A549 (cell line): ENCODE results near the gene PAX4. TPM values are rescaled to one million over a fixed set of nuclear protein-coding genes. Genes with fewer than 3 reads are reported as not detected.
A peak's percentile ranks its signal among the peaks of the same experiment; 100 is the strongest.

Experiments used
- ATAC-seq, 2 experiments: fragments of 200-7000 bp in 1 of 2; fragments of >200 bp in 1 of 2; cut with Nextera tagmentation in 1 of 2; cut with Tn5 transposase in 1 of 2; 3 replicates each; pipeline versions ENCODE4 v1.8.0 to v1.9.1; 2018 to 2020; ENCODE audit warnings: mild to moderate bottlenecking in 1 of 2, moderate library complexity in 1 of 2
- CTCF ChIA-PET: fragments of 300-600 bp; sonication (Branson Sonifier 250); formaldehyde crosslinking; extraction: SDS; loops from one replicate; lab custom pipeline; 2021; ENCODE audit warnings: antibody characterized with exemption, inconsistent platforms; lab: Yijun Ruan, JAX
- POLR2A ChIA-PET: fragments of 350-600 bp; formaldehyde crosslinking; extraction: SDS; loops from one replicate; lab custom pipeline; 2021; ENCODE audit warnings: antibody characterized with exemption, inconsistent platforms; lab: Yijun Ruan, JAX
- DNase-seq, 2 experiments: peaks; one replicate each; pipeline versions ENCODE4 v3.0.0 to v3.0.0-alpha.2; 2011 to 2016; ENCODE audit warnings: low read depth in 1 of 2, low spot score in 1 of 2
- FAIRE-seq: peaks from 2 replicates; lab custom pipeline; 2011; peaks lifted over from hg19 to GRCh38; lab: Jason Lieb, UNC
- H3K27ac ChIP-seq, 2 experiments: fragments of >200 bp; sonication (Bioruptor Twin); formaldehyde crosslinking; 3 replicates each; pipeline ENCODE4 v1.5.1; 2016 to 2017
- H3K4me1 ChIP-seq: fragments of >200 bp; sonication (Bioruptor Twin); formaldehyde crosslinking; 3 replicates; pipeline ENCODE4 v1.6.1; 2016
- H3K4me2 ChIP-seq: fragments of >200 bp; sonication (Bioruptor Twin); formaldehyde crosslinking; 3 replicates; pipeline ENCODE4 v1.6.1; 2016
- H3K4me3 ChIP-seq: fragments of >200 bp; sonication (Bioruptor Twin); formaldehyde crosslinking; 3 replicates; pipeline ENCODE4 v1.5.1; 2016
- H3K9me3 ChIP-seq: fragments of >200 bp; sonication (Bioruptor Twin); formaldehyde crosslinking; 3 replicates; pipeline ENCODE4 v1.6.1; 2016
- BCL3 ChIP-seq: fragments of >200 bp; sonication (Bioruptor Twin); formaldehyde crosslinking; IDR thresholded peaks from 3 replicates; pipeline ENCODE4 v1.6.1; 2016
- CBX2 ChIP-seq: fragments of 200-600 bp; sonication (generic); IDR thresholded peaks from 2 replicates; pipeline ENCODE4 v1.6.1; 2016; ENCODE audit warnings: low read depth, mild to moderate bottlenecking, borderline replicate concordance
- CBX8 ChIP-seq: fragments of 200-600 bp; sonication (generic); IDR thresholded peaks from 2 replicates; pipeline ENCODE4 v1.6.1; 2016
- CTCF ChIP-seq: fragments of >200 bp; sonication (Bioruptor Twin); formaldehyde crosslinking; IDR thresholded peaks from 3 replicates; pipeline ENCODE4 v1.5.1; 2016
- E2F6 ChIP-seq: IDR thresholded peaks from 2 replicates; pipeline ENCODE4 v1.6.1; 2012; ENCODE audit warnings: low read depth, borderline replicate concordance
- EHF ChIP-seq: fragments of 250-450 bp; sonication (Bioruptor Pico); IDR thresholded peaks from 2 replicates; pipeline ENCODE4 v1.5.0; 2020; ENCODE audit warnings: mild to moderate bottlenecking
- ELK1 ChIP-seq: fragments of 150-350 bp; IDR thresholded peaks from 2 replicates; pipeline ENCODE4 v1.6.1; 2014; ENCODE audit warnings: low read depth, mild to moderate bottlenecking, low read length
- ESRRA ChIP-seq: fragments of 150-350 bp; IDR thresholded peaks from 2 replicates; pipeline ENCODE4 v1.6.1; 2014; ENCODE audit warnings: mild to moderate bottlenecking, low read length, borderline replicate concordance
- HES2 ChIP-seq: fragments of >200 bp; sonication (Bioruptor Twin); formaldehyde crosslinking; IDR thresholded peaks from 2 replicates; pipeline ENCODE4 v1.6.1; 2016
- HOXA7 ChIP-seq: fragments of 250-450 bp; sonication (Bioruptor Pico); IDR thresholded peaks from 2 replicates; pipeline ENCODE4 v1.5.0; 2020; ENCODE audit warnings: mild to moderate bottlenecking, moderate library complexity
- KDM1A ChIP-seq: fragments of 200-600 bp; sonication (generic); IDR thresholded peaks from 2 replicates; pipeline ENCODE4 v1.6.1; 2016; ENCODE audit warnings: low read depth, mild to moderate bottlenecking
- MAFK ChIP-seq: fragments of 450-650 bp; IDR thresholded peaks from 2 replicates; pipeline ENCODE4 v1.6.1; 2014; ENCODE audit not compliant: partially characterized antibody
- NPAS2 ChIP-seq: fragments of 250-450 bp; sonication (Bioruptor Pico); IDR thresholded peaks from 2 replicates; pipeline ENCODE4 v1.8.0; 2022; ENCODE audit warnings: mild to moderate bottlenecking, moderate library complexity, borderline replicate concordance
- RARB ChIP-seq: fragments of 250-450 bp; sonication (Bioruptor Pico); IDR thresholded peaks from 2 replicates; pipeline ENCODE4 v1.8.0; 2021; ENCODE audit warnings: mild to moderate bottlenecking, moderate library complexity
- RFX5 ChIP-seq: fragments of 450-650 bp; IDR thresholded peaks from 2 replicates; pipeline ENCODE4 v1.7.1; 2014; ENCODE audit warnings: antibody characterized with exemption, mild to moderate bottlenecking, moderate library complexity
- RNF2 ChIP-seq: fragments of 200-600 bp; sonication (generic); IDR thresholded peaks from 2 replicates; pipeline ENCODE4 v1.6.1; 2016; ENCODE audit warnings: low read depth, mild to moderate bottlenecking, antibody characterized with exemption, moderate library complexity, borderline replicate concordance
- SMC3 ChIP-seq: fragments of >200 bp; sonication (Bioruptor Twin); formaldehyde crosslinking; IDR thresholded peaks from 3 replicates; pipeline ENCODE4 v1.6.1; 2018; ENCODE audit warnings: inconsistent platforms
- TP53 ChIP-seq: fragments of 250-450 bp; sonication (Bioruptor Pico); IDR thresholded peaks from 2 replicates; pipeline ENCODE4 v1.5.0; 2021; ENCODE audit warnings: mild to moderate bottlenecking, moderate library complexity
- ZC3H11A ChIP-seq: fragments of 450-650 bp; IDR thresholded peaks from 2 replicates; pipeline ENCODE4 v1.6.1; 2014; ENCODE audit warnings: antibody characterized with exemption, mild to moderate bottlenecking
- ZFP36 ChIP-seq: fragments of 450-650 bp; IDR thresholded peaks from 2 replicates; pipeline ENCODE4 v1.6.1; 2014; ENCODE audit warnings: borderline replicate concordance; ENCODE audit not compliant: partially characterized antibody
- WGBS: methylation state at CpG from one replicate; pipeline ENCODE4 v1.1.6; 2017; ENCODE audit errors: missing lambda C conversion rate; 5-methylcytosine and 5-hydroxymethylcytosine counted together
- polyA plus RNA-seq, 4 experiments: library from polyadenylated mRNA; depleted of rRNA in 3 of 4; stranded (reverse); fragments of >200 nt; fragmentation: RNase III in 1 of 4; extraction: RNeasy Plus Mini Kit Qiagen cat#74134 plus additional on column Dnase treatment in 1 of 4; gene quantifications; 2 replicates in 3 of 4; 3 replicates in 1 of 4; pipeline ENCODE4 v1.2.3, GENCODE V29; 2011 to 2017
- TF ChIP-seq, protein P1 (sequence below): fragments of 250-450 bp; sonication (Bioruptor Pico); IDR thresholded peaks from 2 replicates; pipeline ENCODE4 v1.5.0; 2021; ENCODE audit warnings: mild to moderate bottlenecking, moderate library complexity, borderline replicate concordance
- TF ChIP-seq, protein P2 (sequence below): IDR thresholded peaks from 2 replicates; pipeline ENCODE4 v1.6.1; 2012

Gene PAX4
- polyA plus RNA-seq, 2 of the 4 experiments (the other 2 are of a cell fraction): not detected

GRCh38 chr7:127578711-127579275 is 39.1 kb downstream of the PAX4 start:
- DNase-seq (no peak), ATAC-seq (no peak), FAIRE-seq (no peak)
- no peak for TF ChIP-seq CBX8
- TF ChIP-seq ZFP36: no peak
- TF ChIP-seq TP53 (CRISPR knock-in tag): no peak
- TF ChIP-seq HOXA7: no peak
- TF ChIP-seq KDM1A: no peak
- TF ChIP-seq RFX5: no peak
- TF ChIP-seq CBX2: no peak
- TF ChIP-seq RARB: no peak
- 89% methylated on average over 4 of the region's 4 CpGs for WGBS
- Histone ChIP-seq H3K4me3 (no peak overlapping the region), H3K27ac (no peak overlapping the region), H3K4me2 (no peak overlapping the region), H3K9me3 (no peaks in the 10 kb centered on the region), H3K4me1 (peaks cover 3% of the 10 kb centered on the region; the same call in 1 of the 3 replicates)
- ChIA-PET POLR2A (no interaction called here), CTCF (interaction anchor here (1.2 kb wide), 1 partner anchor 9 kb away, joined by 3 read pairs; the partner anchor contains the start of gene ARF5)

GRCh38 chr7:127578036-127578684 is 39.8 kb downstream of the PAX4 start:
- no peaks in the 10 kb centered on the region for H3K9me3 ChIP-seq
- H3K27ac ChIP-seq: no peak overlapping the region
- H3K4me3 ChIP-seq: no peak overlapping the region
- H3K4me1 ChIP-seq: no peaks in the 10 kb centered on the region
- ChIA-PET CTCF (interaction anchor here (1.2 kb wide), 1 partner anchor 10 kb away, joined by 3 read pairs; the partner anchor contains the start of gene ARF5), POLR2A (no interaction called here)
- WGBS: 78% methylated on average over 5 of the region's 5 CpGs
- FAIRE-seq: no peak
- ATAC-seq: peak in 1 of 2 experiments; percentile 67; a peak in 3 of 6 replicates
- DNase-seq: peak in 1 of 2 experiments; percentile 43
- TF ChIP-seq ZC3H11A (no peak), CTCF (0 out of 3 replicates have a peak, but pooled peaks have one; percentile 25), E2F6 (no peak), MAFK (no peak), ESRRA (no peak)
- TF ChIP-seq, protein P1, sequence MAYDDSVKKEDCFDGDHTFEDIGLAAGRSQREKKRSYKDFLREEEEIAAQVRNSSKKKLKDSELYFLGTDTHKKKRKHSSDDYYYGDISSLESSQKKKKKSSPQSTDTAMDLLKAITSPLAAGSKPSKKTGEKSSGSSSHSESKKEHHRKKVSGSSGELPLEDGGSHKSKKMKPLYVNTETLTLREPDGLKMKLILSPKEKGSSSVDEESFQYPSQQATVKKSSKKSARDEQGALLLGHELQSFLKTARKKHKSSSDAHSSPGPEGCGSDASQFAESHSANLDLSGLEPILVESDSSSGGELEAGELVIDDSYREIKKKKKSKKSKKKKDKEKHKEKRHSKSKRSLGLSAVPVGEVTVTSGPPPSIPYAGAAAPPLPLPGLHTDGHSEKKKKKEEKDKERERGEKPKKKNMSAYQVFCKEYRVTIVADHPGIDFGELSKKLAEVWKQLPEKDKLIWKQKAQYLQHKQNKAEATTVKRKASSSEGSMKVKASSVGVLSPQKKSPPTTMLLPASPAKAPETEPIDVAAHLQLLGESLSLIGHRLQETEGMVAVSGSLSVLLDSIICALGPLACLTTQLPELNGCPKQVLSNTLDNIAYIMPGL: no peak
- no peak overlapping the region for H3K4me2 ChIP-seq

GRCh38 chr7:127571741-127572505 is 46.0 kb downstream of the PAX4 start:
- WGBS: 10% methylated on average over 3 of the region's 3 CpGs
- CTCF ChIA-PET: interaction anchor here (0.6 to 0.9 kb wide), 3 partner anchors 11 to 318 kb away, joined by 3 read pairs; no protein-coding TSS in a partner anchor
- no peak overlapping the region for H3K27ac ChIP-seq
- ATAC-seq (peak in 1 of 2 experiments; percentile 33; a peak in 1 of 6 replicates), FAIRE-seq (no peak), DNase-seq (no peak)
- H3K4me2 ChIP-seq: no peak overlapping the region
- no peaks in the 10 kb centered on the region for H3K4me1 ChIP-seq
- H3K4me3 ChIP-seq: no peak overlapping the region
- H3K9me3 ChIP-seq: no peaks in the 10 kb centered on the region
- POLR2A ChIA-PET: no interaction called here
- no peak for TF ChIP-seq ELK1
- TF ChIP-seq HES2: no peak
- no peak for TF ChIP-seq SMC3
- no peak for TF ChIP-seq KDM1A
- no peak for TF ChIP-seq RNF2
- TF ChIP-seq BCL3: no peak
- TF ChIP-seq, protein P2, sequence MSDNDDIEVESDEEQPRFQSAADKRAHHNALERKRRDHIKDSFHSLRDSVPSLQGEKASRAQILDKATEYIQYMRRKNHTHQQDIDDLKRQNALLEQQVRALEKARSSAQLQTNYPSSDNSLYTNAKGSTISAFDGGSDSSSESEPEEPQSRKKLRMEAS: no peak
- no peak for TF ChIP-seq EHF (CRISPR knock-in tag)
- no peak for TF ChIP-seq NPAS2
- no peak for TF ChIP-seq CBX8
